Keratinocyte (primary cell): ENCODE data around the gene RANBP17. TPM values are rescaled to one million over a fixed set of nuclear protein-coding genes. Genes with fewer than 3 reads are reported as not detected.

Experiments
- DNase-seq: peaks from one replicate; pipeline ENCODE4 v3.0.0-alpha.2; 2011; ENCODE audit warnings: low read depth, missing footprints, low spot score
- FAIRE-seq: peaks from 2 replicates; lab custom pipeline; 2011; peaks lifted over from hg19 to GRCh38; lab: Jason Lieb, UNC
- H2AFZ ChIP-seq: 2 replicates; pipeline ENCODE4 v1.6.0; 2012; ENCODE audit warnings: low read length, control low read depth, inconsistent platforms; ENCODE audit not compliant: control insufficient read depth
- H3K27ac ChIP-seq: 2 replicates; pipeline ENCODE4 v1.5.1; 2011; ENCODE audit warnings: low read length; ENCODE audit not compliant: control insufficient read depth, insufficient read depth
- H3K27me3 ChIP-seq: 3 replicates; pipeline ENCODE4 v1.6.0; 2011; ENCODE audit warnings: low read length; ENCODE audit not compliant: control insufficient read depth, insufficient read depth; ENCODE audit errors: extremely low read depth
- H3K36me3 ChIP-seq, 2 experiments: 2 replicates in 1 of 2; 3 replicates in 1 of 2; pipeline ENCODE4 v1.5.1; 2011; ENCODE audit warnings: low read length in 2 of 2, mild to moderate bottlenecking in 1 of 2; ENCODE audit not compliant: control insufficient read depth in 2 of 2, insufficient read depth in 2 of 2; ENCODE audit errors: extremely low read depth in 1 of 2
- H3K4me1 ChIP-seq: 3 replicates; pipeline ENCODE4 v1.5.1; 2011; ENCODE audit warnings: low read length; ENCODE audit not compliant: control insufficient read depth, insufficient read depth; ENCODE audit errors: extremely low read depth
- H3K4me2 ChIP-seq: 3 replicates; pipeline ENCODE4 v1.6.0; 2011; ENCODE audit warnings: low read depth, low read length; ENCODE audit not compliant: control insufficient read depth, insufficient read depth; ENCODE audit errors: extremely low read depth
- H3K4me3 ChIP-seq, 3 experiments: fragments of 200-600 bp in 1 of 3; sonication (generic) in 1 of 3; 2 replicates in 2 of 3; 3 replicates in 1 of 3; pipeline ENCODE4 v1.5.1; 2011 to 2016; ENCODE audit warnings: low read length in 3 of 3, mild to moderate bottlenecking in 3 of 3, control low read depth in 2 of 3, inconsistent platforms in 1 of 3, low read depth in 1 of 3, mixed read lengths in 1 of 3, mixed run types in 1 of 3, moderate library complexity in 1 of 3; ENCODE audit not compliant: control insufficient read depth in 2 of 3, insufficient read depth in 2 of 3; ENCODE audit errors: extremely low read depth in 1 of 3
- H3K79me2 ChIP-seq: 2 replicates; pipeline ENCODE4 v1.6.0; 2012; ENCODE audit warnings: low read length; ENCODE audit not compliant: control insufficient read depth, insufficient read depth
- H3K9ac ChIP-seq: 3 replicates; pipeline ENCODE4 v1.6.0; 2011; ENCODE audit warnings: low read length; ENCODE audit not compliant: control insufficient read depth, insufficient read depth; ENCODE audit errors: extremely low read depth
- H3K9me1 ChIP-seq: 3 replicates; pipeline ENCODE4 v1.6.0; 2011; ENCODE audit warnings: low read length; ENCODE audit not compliant: control insufficient read depth, insufficient read depth; ENCODE audit errors: extremely low read depth
- H3K9me3 ChIP-seq: 2 replicates; pipeline ENCODE4 v1.5.1; 2012; ENCODE audit warnings: low read depth, low read length; ENCODE audit not compliant: control insufficient read depth
- H4K20me1 ChIP-seq: 3 replicates; pipeline ENCODE4 v1.6.0; 2011; ENCODE audit warnings: low read length; ENCODE audit not compliant: control insufficient read depth, insufficient read depth; ENCODE audit errors: extremely low read depth
- EZH2 ChIP-seq: IDR thresholded peaks from one replicate; pipeline ENCODE4 v1.6.1; 2012; ENCODE audit warnings: inconsistent platforms, mild to moderate bottlenecking, low read length, moderate library complexity
- dilution Hi-C: fragments of 300-500 bp; cut with MboI; formaldehyde crosslinking; loops from one replicate; pipeline ENCODE4 v1.7.0; 2020; ENCODE audit warnings: low sequenced_read_pairs; ENCODE audit not compliant: extremely low pct_ligation_motif_present
- polyA plus RNA-seq, 5 experiments: library from polyadenylated mRNA; depleted of rRNA in 3 of 5; stranded (reverse) in 3 of 5; stranded (forward) in 1 of 5; unstranded in 1 of 5; fragments of >200 nt; gene quantifications; 1 replicate in 1 of 5; 2 replicates in 3 of 5; 3 replicates in 1 of 5; pipeline versions ENCODE4 v1.2.1 to v1.2.3, GENCODE V29; 2011 to 2012; ENCODE audit warnings: missing spikeins in 2 of 5, low read depth in 1 of 5, low replicate concordance in 1 of 5
- TF ChIP-seq, protein P1 (sequence below), 3 experiments: IDR thresholded peaks in 1 of 3; conservative IDR thresholded peaks in 1 of 3; optimal IDR thresholded peaks in 1 of 3; 2 replicates in 2 of 3; 3 replicates in 1 of 3; pipeline versions ENCODE3 to v1.5.1; 2011; ENCODE audit warnings: low read length in 3 of 3, mild to moderate bottlenecking in 3 of 3, moderate library complexity in 2 of 3, control low read depth in 1 of 3, inconsistent platforms in 1 of 3; ENCODE audit not compliant: insufficient read depth in 2 of 3; ENCODE audit errors: extremely low read depth in 1 of 3

The RANBP17 gene
- polyA plus RNA-seq, 1 donor (not counting 4 experiments of a cell fraction or from before 2014, with no cell fraction given): 0.97 TPM

DNA sequence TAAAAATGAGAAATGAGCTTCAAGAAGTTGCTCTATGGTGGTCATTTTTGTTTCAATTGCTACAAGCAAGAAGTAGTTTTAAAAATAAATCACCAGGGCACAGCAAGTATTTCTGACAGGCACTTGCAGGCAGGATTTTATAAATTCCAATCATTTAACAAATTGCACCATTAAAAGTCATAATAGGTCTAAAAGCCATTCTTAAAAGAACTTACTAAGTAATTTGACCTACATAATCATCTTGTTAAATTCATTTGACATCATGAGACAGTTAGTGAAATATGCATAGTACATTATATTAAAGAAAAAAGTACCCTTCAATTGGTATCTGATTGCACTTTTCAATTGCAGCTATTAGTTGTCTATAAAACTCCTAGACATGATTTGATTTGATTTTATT is 478.2 kb downstream of the RANBP17 start:
- H3K4me3 ChIP-seq: no peak overlapping the region
- FAIRE-seq: no peak

DNA sequence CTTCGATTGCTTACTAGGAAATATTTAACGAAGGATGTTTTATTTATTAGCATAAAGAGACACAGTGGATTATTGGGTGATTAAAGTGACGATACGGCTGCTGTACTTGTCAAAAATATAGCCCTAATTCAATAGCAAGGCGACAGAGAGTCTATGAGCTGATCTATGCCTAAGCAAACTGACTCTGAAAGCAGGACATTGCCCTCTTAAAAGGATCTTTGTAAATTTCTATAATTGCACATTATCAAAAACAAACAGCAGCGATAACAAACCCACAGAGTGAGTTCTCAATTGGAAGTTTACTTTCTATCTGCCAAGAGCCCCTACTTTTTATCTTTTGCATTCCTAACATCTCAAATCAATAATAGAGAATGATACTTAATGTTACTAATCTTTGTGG is 478.7 kb downstream of the RANBP17 start:
- Histone ChIP-seq H2AFZ (no peak overlapping the region), H3K4me3 (no peak overlapping the region), H3K36me3 (no peaks in the 10 kb centered on the region), H3K79me2 (no peaks in the 10 kb centered on the region), H3K9ac (no peak overlapping the region), H3K9me1 (no peaks in the 10 kb centered on the region), H3K9me3 (no peaks in the 10 kb centered on the region), H3K27me3 (peaks cover 11% of the 10 kb centered on the region), H3K27ac (no peak overlapping the region), H3K4me2 (no peak overlapping the region), H4K20me1 (no peaks in the 10 kb centered on the region), H3K4me1 (no peaks in the 10 kb centered on the region)
- no peak for FAIRE-seq
- dilution Hi-C loops: no loop called here
- TF ChIP-seq EZH2: no peak
- TF ChIP-seq, protein P1, sequence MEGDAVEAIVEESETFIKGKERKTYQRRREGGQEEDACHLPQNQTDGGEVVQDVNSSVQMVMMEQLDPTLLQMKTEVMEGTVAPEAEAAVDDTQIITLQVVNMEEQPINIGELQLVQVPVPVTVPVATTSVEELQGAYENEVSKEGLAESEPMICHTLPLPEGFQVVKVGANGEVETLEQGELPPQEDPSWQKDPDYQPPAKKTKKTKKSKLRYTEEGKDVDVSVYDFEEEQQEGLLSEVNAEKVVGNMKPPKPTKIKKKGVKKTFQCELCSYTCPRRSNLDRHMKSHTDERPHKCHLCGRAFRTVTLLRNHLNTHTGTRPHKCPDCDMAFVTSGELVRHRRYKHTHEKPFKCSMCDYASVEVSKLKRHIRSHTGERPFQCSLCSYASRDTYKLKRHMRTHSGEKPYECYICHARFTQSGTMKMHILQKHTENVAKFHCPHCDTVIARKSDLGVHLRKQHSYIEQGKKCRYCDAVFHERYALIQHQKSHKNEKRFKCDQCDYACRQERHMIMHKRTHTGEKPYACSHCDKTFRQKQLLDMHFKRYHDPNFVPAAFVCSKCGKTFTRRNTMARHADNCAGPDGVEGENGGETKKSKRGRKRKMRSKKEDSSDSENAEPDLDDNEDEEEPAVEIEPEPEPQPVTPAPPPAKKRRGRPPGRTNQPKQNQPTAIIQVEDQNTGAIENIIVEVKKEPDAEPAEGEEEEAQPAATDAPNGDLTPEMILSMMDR (optimal IDR thresholded peaks at IDR 0.05 in 1 of 3, IDR thresholded peaks at IDR 0.05 in 1 of 3, conservative IDR thresholded peaks at IDR 0.05 in 1 of 3; ENCODE audit: extremely low read depth in 1 of 3, insufficient read depth in 2 of 3, low read length in 3 of 3): no peak
- DNase-seq: no peak

More for the DNA sequence above, 478.2 kb downstream of the RANBP17 start:
- no peak overlapping the region for H3K27ac ChIP-seq
- dilution Hi-C loops: no loop called here
- H3K79me2 ChIP-seq: no peaks in the 10 kb centered on the region
- H4K20me1 ChIP-seq: no peaks in the 10 kb centered on the region
- no peak overlapping the region for H3K4me2 ChIP-seq
- no peak for DNase-seq
- H3K9ac ChIP-seq: no peak overlapping the region
- H3K9me3 ChIP-seq: no peaks in the 10 kb centered on the region
- no peaks in the 10 kb centered on the region for H3K4me1 ChIP-seq
- no peaks in the 10 kb centered on the region for H3K36me3 ChIP-seq
- H3K9me1 ChIP-seq: no peaks in the 10 kb centered on the region
- peaks cover 14% of the 10 kb centered on the region for H3K27me3 ChIP-seq
- TF ChIP-seq EZH2: no peak
- TF ChIP-seq, protein P1 (optimal IDR thresholded peaks at IDR 0.05 in 1 of 3, IDR thresholded peaks at IDR 0.05 in 1 of 3, conservative IDR thresholded peaks at IDR 0.05 in 1 of 3; ENCODE audit: extremely low read depth in 1 of 3, insufficient read depth in 2 of 3, low read length in 3 of 3): no peak
- H2AFZ ChIP-seq: no peak overlapping the region
